ENCODE data around the gene FSIP1.

- TF ChIP-seq CTCF (IDR thresholded peaks at IDR 0.05) (no peak), POLR2A (IDR thresholded peaks at IDR 0.05) (no peak)
Observed at GRCh38 chr15:39554746-39555387, 227.8 kb downstream of the FSIP1 start.

Data from lower leg skin (tissue), 3 donors.